ENCODE data around the gene PEDS1. TPM values are rescaled to one million over a fixed set of nuclear protein-coding genes. Genes with fewer than 3 reads are reported as not detected.

The PEDS1 gene
- total RNA-seq, result 42.5 and 43.7 TPM in 2 replicates

DNA sequence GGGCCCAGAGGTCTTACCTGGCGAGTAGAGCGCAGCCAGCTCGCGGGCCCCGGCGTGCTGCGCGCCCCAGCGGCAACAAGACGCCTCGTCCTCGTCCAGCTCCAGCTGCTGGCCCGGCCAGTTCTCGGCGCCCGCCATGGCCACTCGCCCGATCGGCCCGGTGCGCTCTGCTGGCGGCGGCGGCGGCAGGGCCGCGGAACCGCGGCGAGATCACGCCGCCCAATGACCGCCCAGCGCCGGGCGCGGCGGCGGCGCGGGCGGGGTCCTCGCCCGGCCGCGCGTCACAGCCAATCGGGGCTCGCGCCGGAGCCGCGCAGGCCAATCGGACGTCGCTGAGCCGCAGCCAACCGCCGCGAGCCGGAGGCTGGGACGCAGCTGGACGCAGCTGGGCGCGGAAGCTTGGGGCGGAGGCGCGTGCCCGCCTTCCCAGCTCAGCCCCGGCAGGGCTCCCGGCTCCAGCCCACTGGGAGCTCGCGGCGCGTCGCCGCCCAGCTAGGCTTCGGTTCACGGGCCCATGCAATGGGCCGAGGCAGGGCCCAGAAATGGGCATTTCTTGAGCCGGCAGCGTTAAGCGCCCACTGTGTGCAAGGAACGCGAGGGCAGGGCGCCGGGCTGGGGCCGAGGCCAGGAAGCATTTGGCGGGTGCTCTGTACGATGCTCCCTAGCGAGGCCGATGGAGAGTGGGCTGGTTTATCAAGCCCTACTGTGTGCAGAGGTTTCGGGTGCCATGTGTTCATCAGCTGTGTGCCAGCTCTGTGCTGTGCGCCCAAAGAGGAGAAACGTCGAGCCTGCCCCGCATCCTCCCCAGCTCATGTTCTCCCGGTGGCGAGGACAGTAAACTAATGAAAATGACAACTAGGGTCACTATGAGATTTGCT, at the start of gene PEDS1:
TSS of gene PEDS1 (minus strand) at position 224 of the 878 bp plus-strand sequence. CDS start at position 138, 86 bp downstream.

DNA sequence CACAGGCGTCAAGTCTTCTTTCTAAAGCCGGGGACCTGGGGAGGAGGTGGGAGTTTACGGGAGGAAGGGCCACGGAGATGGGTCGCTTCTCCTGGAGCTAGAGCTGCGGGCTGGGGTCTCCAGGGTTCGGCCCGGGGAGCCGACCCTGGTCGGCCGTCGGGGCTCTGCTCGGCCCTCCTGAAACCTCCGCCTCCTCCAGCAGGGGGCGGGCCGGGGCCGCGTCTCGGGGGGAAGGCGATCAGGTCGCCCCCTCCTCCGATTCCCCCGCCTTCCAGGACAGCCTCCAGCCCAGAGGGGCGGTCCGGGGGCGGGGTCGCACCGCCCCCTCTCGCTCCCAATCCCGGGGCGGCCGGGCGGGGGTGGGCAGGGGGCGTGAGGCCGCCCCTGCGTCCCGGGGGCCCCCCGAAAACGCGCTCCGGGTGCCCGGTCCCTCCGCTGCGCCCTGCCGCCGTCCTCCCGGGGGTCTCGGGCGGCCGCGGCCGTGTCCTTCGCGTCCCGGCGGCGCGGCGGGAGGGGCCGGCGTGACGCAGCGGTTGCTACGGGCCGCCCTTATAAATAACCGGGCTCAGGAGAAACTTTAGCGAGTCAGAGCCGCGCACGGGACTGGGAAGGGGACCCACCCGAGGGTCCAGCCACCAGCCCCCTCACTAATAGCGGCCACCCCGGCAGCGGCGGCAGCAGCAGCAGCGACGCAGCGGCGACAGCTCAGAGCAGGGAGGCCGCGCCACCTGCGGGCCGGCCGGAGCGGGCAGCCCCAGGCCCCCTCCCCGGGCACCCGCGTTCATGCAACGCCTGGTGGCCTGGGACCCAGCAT, 36.9 kb upstream of the PEDS1 start, which contains the start of gene CEBPB:
TSS of gene CEBPB (plus strand) at position 580 of the 814 bp plus-strand sequence. CDS start at position 784, 204 bp downstream.

DNA sequence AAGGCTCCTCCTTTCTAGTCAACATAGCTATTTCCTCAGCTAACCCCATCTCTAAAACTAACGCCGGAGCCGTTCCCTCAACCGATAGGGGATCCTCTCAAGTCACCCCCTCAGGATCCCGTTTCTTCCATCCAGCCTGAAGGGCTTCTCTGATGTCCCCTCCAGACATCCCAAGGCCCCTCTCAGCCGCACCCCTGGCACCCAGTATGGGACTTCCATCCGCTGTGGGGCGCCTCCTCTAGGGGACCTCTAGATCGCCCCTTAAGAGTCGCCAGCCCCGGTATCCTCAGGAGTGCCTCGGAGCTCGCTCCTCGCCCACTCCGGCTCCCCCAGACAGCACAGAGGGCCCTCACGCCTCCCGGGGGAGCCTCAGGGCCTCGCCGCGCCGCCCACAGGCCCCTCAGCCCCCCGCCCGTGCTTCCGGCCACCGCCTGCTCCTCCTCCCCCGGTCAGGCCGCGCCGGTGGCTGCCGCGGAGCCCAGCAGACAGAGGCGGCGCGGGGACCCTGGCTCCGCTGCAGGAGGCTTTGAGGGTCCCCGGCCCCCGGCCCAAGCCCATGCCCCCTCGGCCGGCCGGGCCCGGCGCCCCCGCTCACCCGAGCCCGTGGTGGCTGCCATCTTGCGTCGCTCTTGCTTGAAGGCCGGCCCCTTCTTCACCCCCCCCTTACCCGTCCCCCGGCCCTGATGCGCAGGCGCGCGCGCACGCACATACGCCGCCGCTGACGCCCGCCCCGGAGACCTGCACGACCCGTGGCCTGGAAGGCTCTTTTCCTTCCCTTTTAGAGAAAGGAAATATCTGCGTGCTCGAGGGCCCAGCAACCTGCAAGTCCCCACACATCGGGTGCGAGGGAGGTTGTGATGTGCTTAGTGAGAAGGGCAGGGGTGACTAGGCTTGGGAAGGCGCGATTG, 40.8 kb downstream of the PEDS1 start, which contains the start of gene UBE2V1:
TSS of gene UBE2V1 (minus strand) at position 639 of the 908 bp plus-strand sequence. CDS start at position 617, 22 bp downstream.

Other genes with a start within 250 kb of the PEDS1 start
- 5.7 and 6.2 TPM in 2 replicates for gene SPATA2, start 238.2 kb downstream of the PEDS1 start, total RNA-seq
- 103 and 146 TPM in 2 replicates for gene RNF114, start 217.3 kb downstream of the PEDS1 start, total RNA-seq
- gene SNAI1, start 170.7 kb downstream of the PEDS1 start, total RNA-seq, result 1.1 and 2.1 TPM in 2 replicates
- 77.9 and 86.3 TPM in 2 replicates for gene UBE2V1, start 40.6 kb downstream of the PEDS1 start, total RNA-seq
- gene CEBPB, start 37.1 kb upstream of the PEDS1 start, total RNA-seq, result 87.6 and 88.4 TPM in 2 replicates